Forelimb muscle (tissue), 1 donor: ENCODE results near the gene NRSN2. TPM values are rescaled to one million over a fixed set of nuclear protein-coding genes. Genes with fewer than 3 reads are reported as not detected.

Source experiments
- DNase-seq: peaks from one replicate; pipeline ENCODE4 v3.0.0-alpha.2; 2013; ENCODE audit warnings: low read depth
- polyA plus RNA-seq: library from polyadenylated mRNA; unstranded; fragments of 120-200 nt; gene quantifications from one replicate; pipeline ENCODE4 v1.2.1, GENCODE V29; 2013; ENCODE audit not compliant: insufficient read length

The NRSN2 gene
- polyA plus RNA-seq, 1 donor, result 24.4 TPM

DNA sequence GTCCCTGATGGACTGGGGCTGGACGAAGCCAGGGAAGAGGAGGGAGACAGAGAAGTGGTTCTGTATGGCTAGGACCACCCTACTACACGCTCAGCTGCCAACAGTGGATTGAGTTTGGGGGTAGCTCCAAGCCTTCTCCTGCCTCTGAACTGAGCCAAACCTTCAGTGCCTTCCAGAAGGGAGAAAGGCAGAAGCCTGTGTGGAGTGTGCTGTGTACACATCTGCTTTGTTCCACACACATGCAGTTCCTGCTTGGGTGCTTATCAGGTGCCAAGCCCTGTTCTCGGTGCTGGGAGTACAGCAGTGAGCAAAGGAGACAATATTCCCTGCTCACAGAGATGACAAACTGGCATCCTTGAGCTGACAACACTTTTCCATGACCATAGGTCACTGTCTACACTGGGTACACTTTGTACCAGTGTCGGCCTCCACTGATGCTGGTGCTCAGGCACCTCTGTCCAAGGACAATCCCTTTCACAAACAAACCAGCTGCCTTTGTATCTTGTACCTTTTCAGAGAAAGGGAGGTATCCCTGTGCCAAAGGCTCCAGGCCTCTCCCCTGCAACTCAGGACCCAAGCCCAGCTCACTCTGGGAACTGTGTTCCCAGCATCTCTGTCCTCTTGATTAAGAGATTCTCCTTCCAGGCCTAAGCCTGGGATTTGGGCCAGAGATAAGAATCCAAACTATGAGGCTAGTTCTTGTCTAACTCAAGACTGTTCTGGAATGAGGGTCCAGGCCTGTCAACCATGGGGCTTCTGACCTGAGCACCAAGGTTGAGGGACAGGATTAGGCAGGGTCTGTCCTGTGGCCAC lies 49.9 kb downstream of the NRSN2 start:
- DNase-seq, result no peak

DNA sequence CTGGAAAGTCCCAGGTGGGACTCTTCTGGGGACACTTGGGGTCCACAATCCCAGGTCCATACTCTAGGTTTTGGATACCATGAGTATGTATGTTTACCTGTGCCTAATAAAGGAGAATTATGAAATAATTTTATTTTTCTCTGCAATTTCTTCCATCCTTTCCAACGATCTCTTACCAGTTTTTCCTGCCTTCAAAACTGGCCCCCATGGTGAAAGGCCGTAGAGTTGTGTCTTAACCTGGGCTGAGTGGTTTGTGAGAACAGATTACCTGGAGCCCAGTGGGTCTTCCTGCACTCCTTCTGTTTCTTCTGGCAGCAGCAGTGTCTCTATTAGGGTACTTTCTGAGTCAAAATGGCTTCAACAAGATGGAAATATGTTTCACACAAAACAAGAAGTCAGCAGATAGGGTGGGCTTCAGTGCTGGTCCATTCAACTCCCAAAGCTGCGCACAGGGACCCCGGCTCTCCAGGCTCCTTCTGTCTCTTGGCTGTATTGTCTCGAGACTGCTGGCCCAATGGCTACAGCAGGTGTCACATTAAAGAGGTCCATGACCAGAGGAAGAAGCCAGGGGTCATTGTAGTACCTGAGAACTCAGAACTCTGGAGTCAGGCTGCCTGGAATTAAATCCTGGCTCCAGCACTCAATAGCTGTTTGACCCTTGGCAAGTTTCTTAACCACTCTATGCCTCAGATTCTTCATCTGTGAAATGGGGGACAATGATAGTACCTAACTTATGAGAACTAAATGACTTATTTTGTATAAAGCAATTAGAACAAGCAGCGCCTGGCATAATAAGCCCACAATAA lies 50.7 kb downstream of the NRSN2 start:
- no peak for DNase-seq

- no peak for DNase-seq
Observed at GRCh38 chr20:399182-399707, 52.3 kb downstream of the NRSN2 start.

GRCh38 chr20:400128-400453 lies 53.2 kb downstream of the NRSN2 start:
- no peak for DNase-seq

DNA sequence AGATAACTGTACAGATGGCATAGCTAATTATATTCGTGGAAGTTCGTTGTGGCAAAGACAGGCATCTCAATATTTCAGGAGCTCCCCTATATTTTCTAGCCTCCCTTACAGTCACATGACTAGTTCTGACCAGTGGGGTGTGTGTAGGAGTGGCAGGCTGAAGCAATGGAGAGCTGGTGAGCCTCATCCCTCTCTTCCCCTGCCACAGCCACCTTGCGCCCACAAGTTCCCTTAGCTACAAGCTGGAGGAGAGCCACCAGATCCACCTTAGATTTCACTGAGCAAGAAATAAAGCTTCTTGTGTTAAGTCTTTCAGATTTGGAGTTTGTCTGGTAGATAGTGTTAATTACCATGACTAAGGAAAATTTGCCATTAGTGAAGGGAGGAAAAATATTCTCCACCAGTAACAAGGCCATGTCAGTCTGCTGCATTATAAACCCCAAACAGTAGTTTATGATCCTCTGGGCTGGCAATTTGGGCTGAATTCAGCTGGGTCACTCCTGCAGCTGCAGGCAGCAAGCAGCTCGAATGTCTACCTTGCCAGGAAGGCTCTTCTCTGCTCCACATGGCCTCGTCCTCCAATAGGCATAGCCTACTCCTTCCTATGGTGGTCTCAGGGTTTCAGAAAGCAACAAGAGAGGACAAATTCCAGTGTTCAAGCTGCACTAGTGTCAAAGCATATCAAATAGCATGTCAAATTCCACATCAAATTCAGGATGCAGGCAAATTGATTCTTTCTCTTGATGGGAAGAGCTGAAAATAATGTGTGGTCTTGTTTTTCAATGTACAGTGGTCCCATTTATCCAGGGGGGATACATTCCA lies 53.8 kb downstream of the NRSN2 start:
- no peak for DNase-seq

DNA sequence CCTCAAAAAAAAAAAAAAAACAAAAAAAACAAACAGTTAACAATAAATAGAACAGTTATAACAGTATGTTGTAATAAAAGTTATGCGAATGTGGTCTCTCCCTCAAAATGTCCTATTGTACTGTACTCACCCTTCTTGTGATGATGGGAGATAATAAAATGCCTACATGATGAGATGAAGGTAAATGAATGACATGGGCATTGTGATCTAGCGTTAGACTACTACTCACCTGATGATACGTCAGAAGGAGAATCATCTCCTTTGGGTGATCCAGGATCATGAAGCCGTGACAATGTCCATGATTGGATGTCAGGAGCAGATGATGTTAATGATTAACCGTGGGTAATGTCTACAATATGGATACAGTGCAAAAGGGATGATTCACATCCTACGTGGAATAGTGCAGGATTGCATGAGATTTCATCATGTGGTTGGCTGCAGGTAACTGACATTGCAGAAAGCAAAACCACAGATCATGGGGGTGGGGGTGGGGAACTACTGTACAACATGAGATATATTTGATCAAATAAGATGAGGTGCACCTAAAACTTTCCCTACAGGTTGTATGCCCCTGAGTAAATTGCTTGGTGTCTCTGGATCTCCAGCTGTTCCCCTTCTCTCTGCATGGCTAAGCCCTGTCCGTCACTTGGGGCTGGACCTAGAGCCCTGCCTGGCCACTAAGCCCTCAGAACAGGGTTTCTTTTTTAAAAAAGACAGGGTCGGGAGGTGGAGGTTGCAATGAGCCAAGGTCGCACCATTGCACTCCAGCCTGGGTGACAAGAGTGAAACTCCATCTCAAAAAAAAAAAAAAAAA lies 55.0 kb downstream of the NRSN2 start:
- no peak for DNase-seq

- DNase-seq, result no peak
Observed at GRCh38 chr20:402496-402885, 55.6 kb downstream of the NRSN2 start.

GRCh38 chr20:402898-403581 lies 56.1 kb downstream of the NRSN2 start:
- DNase-seq, result no peak

DNA sequence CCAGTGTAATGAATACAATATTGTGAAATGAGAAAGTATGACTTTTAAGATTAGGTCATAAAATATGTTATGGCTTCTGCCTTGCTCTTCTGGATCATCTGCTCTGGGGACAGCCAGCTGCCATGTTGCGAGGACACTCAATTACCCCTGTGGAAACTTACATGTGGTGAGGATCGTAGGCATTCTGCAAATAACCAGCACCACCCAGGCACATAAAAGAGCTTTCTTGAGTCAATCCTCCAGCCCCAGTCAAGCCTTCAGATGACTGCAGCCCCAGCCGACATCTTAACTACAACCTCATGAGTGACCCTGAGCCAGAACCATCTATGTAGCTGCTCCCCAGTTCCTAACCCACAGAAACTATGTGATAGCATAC lies 56.7 kb downstream of the NRSN2 start:
- no peak for DNase-seq

DNA sequence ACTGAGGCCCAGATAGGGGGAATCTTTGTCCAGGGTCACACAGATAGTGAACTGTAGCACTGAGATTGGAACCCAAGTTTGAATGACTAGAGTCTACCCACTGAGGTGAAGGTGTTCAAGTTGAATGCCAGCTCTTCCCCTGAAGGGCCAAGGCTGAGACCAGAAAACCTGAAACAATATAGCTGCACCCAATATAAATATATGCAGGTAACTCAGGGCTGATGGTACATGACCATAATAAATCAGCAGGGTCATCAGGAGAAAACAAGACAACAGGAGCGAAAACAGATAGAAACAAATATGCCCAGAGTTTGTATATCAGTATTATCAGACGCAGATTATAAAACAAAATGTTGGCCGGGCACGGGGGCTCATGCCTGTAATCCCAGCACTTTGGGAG lies 57.2 kb downstream of the NRSN2 start:
- DNase-seq, result no peak

Other genes starting within 250 kb of the NRSN2 start
- not detected for gene DEFB126, start 204.5 kb upstream of the NRSN2 start, polyA plus RNA-seq
- gene DEFB127, start 189.7 kb upstream of the NRSN2 start, polyA plus RNA-seq, result not detected
- not detected for gene DEFB128, start 157.4 kb upstream of the NRSN2 start, polyA plus RNA-seq
- not detected for gene DEFB129, start 119.9 kb upstream of the NRSN2 start, polyA plus RNA-seq
- not detected for gene DEFB132, start 89.4 kb upstream of the NRSN2 start, polyA plus RNA-seq
- 11.3 TPM for gene C20orf96, start 56.4 kb upstream of the NRSN2 start, polyA plus RNA-seq
- gene ZCCHC3, start 49.5 kb upstream of the NRSN2 start, polyA plus RNA-seq, result 27.1 TPM
- 24.1 TPM for gene SOX12, start 21.6 kb upstream of the NRSN2 start, polyA plus RNA-seq
- gene TRIB3, start 33.6 kb downstream of the NRSN2 start, polyA plus RNA-seq, result 2.9 TPM
- gene RBCK1, start 61.2 kb downstream of the NRSN2 start, polyA plus RNA-seq, result 48.3 TPM
- gene TBC1D20, start 115.4 kb downstream of the NRSN2 start, polyA plus RNA-seq, result 28.8 TPM
- 107 TPM for gene CSNK2A1, start 196.7 kb downstream of the NRSN2 start, polyA plus RNA-seq